ENCODE measurements around the gene C1orf210. TPM values are rescaled to one million over a fixed set of nuclear protein-coding genes. Genes with fewer than 3 reads are reported as not detected.
A peak's percentile ranks its signal among the peaks of the same experiment; 100 is the strongest.

C1orf210 gene
- polyA plus RNA-seq (2012; ENCODE audit: insufficient read depth, insufficient read length, low read depth): not detected

GRCh38 chr1:43285269-43285990, at the start of gene C1orf210:
C1orf210 (minus strand) TSS chr1:43285581; CDS start chr1:43283270, 2,311 bp downstream.
- H3K9me3 ChIP-seq: no peaks in the 10 kb centered on the region
- no peaks in the 10 kb centered on the region for H3K36me3 ChIP-seq
- no peaks in the 10 kb centered on the region for H3K4me1 ChIP-seq
- TF ChIP-seq CTCF (IDR thresholded peaks at IDR 0.05; ENCODE audit: low read depth, low read length): no peak
- no peak for DNase-seq
- no peak within 1 kb of the TSS for H3K4me3 ChIP-seq (ENCODE audit: low read depth, low read length)
- H3K27me3 ChIP-seq: no peaks in the 10 kb centered on the region

- no peak for TF ChIP-seq CTCF (IDR thresholded peaks at IDR 0.05; ENCODE audit: low read depth, low read length)
- Histone ChIP-seq H3K4me1 (no peaks in the 10 kb centered on the region), H3K36me3 (no peaks in the 10 kb centered on the region), H3K9me3 (no peaks in the 10 kb centered on the region), H3K27me3 (no peaks in the 10 kb centered on the region), H3K4me3 (ENCODE audit: low read depth, low read length) (no peak overlapping the region)
- no peak for DNase-seq
These were observed 49.2 kb upstream of the C1orf210 start for GRCh38 chr1:43334453-43335205.

GRCh38 chr1:43331688-43332087, 46.3 kb upstream of the C1orf210 start:
- DNase-seq: no peak
- H3K9me3 ChIP-seq: no peaks in the 10 kb centered on the region
- no peaks in the 10 kb centered on the region for H3K4me1 ChIP-seq
- H3K27me3 ChIP-seq: no peaks in the 10 kb centered on the region
- no peaks in the 10 kb centered on the region for H3K36me3 ChIP-seq
- TF ChIP-seq CTCF (IDR thresholded peaks at IDR 0.05; ENCODE audit: low read depth, low read length): no peak
- H3K4me3 ChIP-seq (ENCODE audit: low read depth, low read length): no peak overlapping the region

- no peaks in the 10 kb centered on the region for H3K36me3 ChIP-seq
- peak; percentile 38 for DNase-seq
- no peaks in the 10 kb centered on the region for H3K4me1 ChIP-seq
These were observed 44.8 kb upstream of the C1orf210 start for GRCh38 chr1:43329995-43330751.

GRCh38 chr1:43327549-43328292, 42.3 kb upstream of the C1orf210 start:
- TF ChIP-seq CTCF (IDR thresholded peaks at IDR 0.05; ENCODE audit: low read depth, low read length): no peak
- Histone ChIP-seq H3K27me3 (no peaks in the 10 kb centered on the region), H3K4me1 (no peaks in the 10 kb centered on the region), H3K36me3 (no peaks in the 10 kb centered on the region), H3K4me3 (ENCODE audit: low read depth, low read length) (no peak overlapping the region), H3K9me3 (no peaks in the 10 kb centered on the region)
- DNase-seq: no peak

More at GRCh38 chr1:43329995-43330751, 44.8 kb upstream of the C1orf210 start:
- no peak for TF ChIP-seq CTCF (IDR thresholded peaks at IDR 0.05; ENCODE audit: low read depth, low read length)
- no peak overlapping the region for H3K4me3 ChIP-seq (ENCODE audit: low read depth, low read length)
- no peaks in the 10 kb centered on the region for H3K27me3 ChIP-seq
- no peaks in the 10 kb centered on the region for H3K9me3 ChIP-seq

Measured in BE2C (cell line).